SK-N-SH (cell line): ENCODE data around the gene MLST8. TPM values are rescaled to one million over a fixed set of nuclear protein-coding genes. Genes with fewer than 3 reads are reported as not detected.
A peak's percentile ranks its signal among the peaks of the same experiment; 100 is the strongest.

Experiments used
- CTCF ChIA-PET: fragments of 300-600, 350-600 bp; formaldehyde crosslinking; extraction: SDS; loops from one replicate; lab custom pipeline; 2021; lab: Yijun Ruan, JAX
- POLR2A ChIA-PET: fragments of 350-600 bp; sonication (Branson Sonifier 250); formaldehyde crosslinking; extraction: SDS; loops from one replicate; lab custom pipeline; 2020; ENCODE audit warnings: antibody characterized with exemption, inconsistent platforms; lab: Yijun Ruan, JAX
- DNase-seq: peaks from one replicate; pipeline ENCODE4 v3.0.0; 2012
- H2AFZ ChIP-seq: fragments of 200-600 bp; sonication (generic); 2 replicates; pipeline ENCODE4 v1.8.1; 2016; ENCODE audit warnings: antibody characterized with exemption, mild to moderate bottlenecking, low read depth
- H3F3A ChIP-seq: fragments of 200-600 bp; sonication (generic); replicated peaks from 2 replicates; pipeline ENCODE3; 2016; ENCODE audit warnings: antibody characterized with exemption, mild to moderate bottlenecking; ENCODE audit not compliant: insufficient read depth
- H3K27ac ChIP-seq, 2 experiments: fragments of 200-500 bp in 1 of 2; fragments of 200-600 bp in 1 of 2; sonication (Bioruptor generic) in 1 of 2; sonication (generic), shearing (Covaris generic) in 1 of 2; 2 replicates each; pipeline versions ENCODE4 v1.5.1 to v1.6.1; 2014 to 2016; ENCODE audit warnings: low read depth in 2 of 2, inconsistent platforms in 1 of 2, low read length in 1 of 2, mild to moderate bottlenecking in 1 of 2, mixed read lengths in 1 of 2
- H3K27me3 ChIP-seq: fragments of 200-600 bp; sonication (generic), shearing (Covaris generic); 2 replicates; pipeline ENCODE4 v1.6.1; 2016; ENCODE audit warnings: mixed run types; ENCODE audit not compliant: insufficient read depth
- H3K36me3 ChIP-seq, 2 experiments: fragments of 200-500 bp in 1 of 2; fragments of 200-600 bp in 1 of 2; sonication (Bioruptor generic) in 1 of 2; sonication (generic) in 1 of 2; replicated peaks in 1 of 2; 2 replicates each; pipeline versions ENCODE3 to v1.5.1; 2014 to 2016; ENCODE audit warnings: low read length in 1 of 2, mild to moderate bottlenecking in 1 of 2; ENCODE audit not compliant: insufficient read depth in 2 of 2, control insufficient read depth in 1 of 2
- H3K4me1 ChIP-seq, 2 experiments: fragments of 200-500 bp in 1 of 2; fragments of 200-600 bp in 1 of 2; sonication (Bioruptor generic) in 1 of 2; sonication (generic), shearing (Covaris generic) in 1 of 2; 2 replicates each; pipeline versions ENCODE4 v1.5.1 to v1.6.1; 2014 to 2016; ENCODE audit warnings: low read depth in 1 of 2, low read length in 1 of 2, mixed run types in 1 of 2; ENCODE audit not compliant: insufficient read depth in 2 of 2, control insufficient read depth in 1 of 2
- H3K4me2 ChIP-seq: fragments of 200-600 bp; sonication (generic), shearing (Covaris generic); 2 replicates; pipeline ENCODE4 v1.6.1; 2017; ENCODE audit warnings: mixed run types
- H3K4me3 ChIP-seq, 2 experiments: fragments of 200-500 bp in 1 of 2; fragments of 200-600 bp in 1 of 2; sonication (Bioruptor generic) in 1 of 2; sonication (generic), shearing (Covaris generic) in 1 of 2; 2 replicates each; pipeline versions ENCODE4 v1.5.1 to v1.8.1; 2014 to 2016; ENCODE audit warnings: low read depth in 2 of 2, inconsistent platforms in 1 of 2, low read length in 1 of 2, mild to moderate bottlenecking in 1 of 2, mixed read lengths in 1 of 2, moderate library complexity in 1 of 2
- H3K79me2 ChIP-seq: fragments of 200-600 bp; sonication (generic); 2 replicates; pipeline ENCODE4 v1.8.1; 2017; ENCODE audit warnings: mild to moderate bottlenecking; ENCODE audit not compliant: insufficient read depth
- H3K9ac ChIP-seq: fragments of 200-600 bp; sonication (generic); 2 replicates; pipeline ENCODE4 v1.6.1; 2017; ENCODE audit warnings: mixed run types
- H3K9me2 ChIP-seq: fragments of 200-600 bp; sonication (generic); 2 replicates; pipeline ENCODE4 v1.6.1; 2017; ENCODE audit warnings: mixed run types
- H3K9me3 ChIP-seq: fragments of 200-600 bp; sonication (generic); 2 replicates; pipeline ENCODE4 v1.6.1; 2017; ENCODE audit warnings: mixed run types, mild to moderate bottlenecking, moderate library complexity
- H4K20me1 ChIP-seq: fragments of 200-600 bp; sonication (generic); 2 replicates; pipeline ENCODE4 v1.6.1; 2017; ENCODE audit warnings: mild to moderate bottlenecking, mixed run types; ENCODE audit not compliant: insufficient read depth
- ELF1 ChIP-seq: IDR thresholded peaks from 2 replicates; pipeline ENCODE4 v1.4.0; 2012
- FOXJ3 ChIP-seq: sonication (generic); formaldehyde crosslinking; IDR thresholded peaks from 2 replicates; pipeline ENCODE4 v1.5.1; 2020; ENCODE audit warnings: mild to moderate bottlenecking, missing genetic modification reagents
- GABPA ChIP-seq: IDR thresholded peaks from 2 replicates; pipeline ENCODE4 v1.4.0; 2012; ENCODE audit warnings: low read depth, mild to moderate bottlenecking
- JUND ChIP-seq: IDR thresholded peaks from 2 replicates; pipeline ENCODE4 v1.4.0; 2012
- MXI1 ChIP-seq: IDR thresholded peaks from 2 replicates; pipeline ENCODE4 v1.6.1; 2012; ENCODE audit warnings: mild to moderate bottlenecking, low read depth, low read length, improper control_type of control experiment
- POLR2AphosphoS5 ChIP-seq: IDR thresholded peaks from 2 replicates; pipeline ENCODE4 v1.6.1; 2012; ENCODE audit warnings: low read depth, low read length
- RFX5 ChIP-seq: IDR thresholded peaks from 2 replicates; pipeline ENCODE4 v1.6.1; 2012; ENCODE audit warnings: mild to moderate bottlenecking, improper control_type of control experiment, low read length
- RXRA ChIP-seq: IDR thresholded peaks from 2 replicates; pipeline ENCODE4 v1.4.0; 2012; ENCODE audit warnings: low read depth, mild to moderate bottlenecking, borderline replicate concordance
- TAF1 ChIP-seq: IDR thresholded peaks from 2 replicates; pipeline ENCODE4 v1.6.1; 2012; ENCODE audit warnings: low read depth, mild to moderate bottlenecking, low read length, moderate library complexity, borderline replicate concordance
- USF2 ChIP-seq: fragments of 150-350 bp; IDR thresholded peaks from 2 replicates; pipeline ENCODE4 v1.6.1; 2017; ENCODE audit warnings: antibody characterized with exemption, low read length, low read depth, borderline replicate concordance
- WGBS: methylation state at CpG from one replicate; pipeline ENCODE4 v1.1.6; 2017; ENCODE audit warnings: low lambda C conversion rate; 5-methylcytosine and 5-hydroxymethylcytosine counted together
- polyA plus RNA-seq, 3 experiments: library from polyadenylated mRNA; depleted of rRNA; stranded (reverse); fragments of >200 nt; gene quantifications; 2 replicates each; pipeline ENCODE4 v1.2.3, GENCODE V29; 2012
- TF ChIP-seq, protein P1 (sequence below): fragments of 150-350 bp; IDR thresholded peaks from 2 replicates; pipeline ENCODE4 v1.6.1; 2016; ENCODE audit warnings: mild to moderate bottlenecking, low read depth, low read length

MLST8 gene
- polyA plus RNA-seq, 1 of the 3 experiments (the other 2 are of a cell fraction), result 85.4 TPM

- TF ChIP-seq USF2 (no peak), ELF1 (no peak), GABPA (no peak), JUND (no peak)
- TF ChIP-seq, protein P1, sequence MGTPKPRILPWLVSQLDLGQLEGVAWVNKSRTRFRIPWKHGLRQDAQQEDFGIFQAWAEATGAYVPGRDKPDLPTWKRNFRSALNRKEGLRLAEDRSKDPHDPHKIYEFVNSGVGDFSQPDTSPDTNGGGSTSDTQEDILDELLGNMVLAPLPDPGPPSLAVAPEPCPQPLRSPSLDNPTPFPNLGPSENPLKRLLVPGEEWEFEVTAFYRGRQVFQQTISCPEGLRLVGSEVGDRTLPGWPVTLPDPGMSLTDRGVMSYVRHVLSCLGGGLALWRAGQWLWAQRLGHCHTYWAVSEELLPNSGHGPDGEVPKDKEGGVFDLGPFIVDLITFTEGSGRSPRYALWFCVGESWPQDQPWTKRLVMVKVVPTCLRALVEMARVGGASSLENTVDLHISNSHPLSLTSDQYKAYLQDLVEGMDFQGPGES, result no peak
Observed at GRCh38 chr16:2237102-2237482, 31.8 kb downstream of the MLST8 start (continued).

DNA sequence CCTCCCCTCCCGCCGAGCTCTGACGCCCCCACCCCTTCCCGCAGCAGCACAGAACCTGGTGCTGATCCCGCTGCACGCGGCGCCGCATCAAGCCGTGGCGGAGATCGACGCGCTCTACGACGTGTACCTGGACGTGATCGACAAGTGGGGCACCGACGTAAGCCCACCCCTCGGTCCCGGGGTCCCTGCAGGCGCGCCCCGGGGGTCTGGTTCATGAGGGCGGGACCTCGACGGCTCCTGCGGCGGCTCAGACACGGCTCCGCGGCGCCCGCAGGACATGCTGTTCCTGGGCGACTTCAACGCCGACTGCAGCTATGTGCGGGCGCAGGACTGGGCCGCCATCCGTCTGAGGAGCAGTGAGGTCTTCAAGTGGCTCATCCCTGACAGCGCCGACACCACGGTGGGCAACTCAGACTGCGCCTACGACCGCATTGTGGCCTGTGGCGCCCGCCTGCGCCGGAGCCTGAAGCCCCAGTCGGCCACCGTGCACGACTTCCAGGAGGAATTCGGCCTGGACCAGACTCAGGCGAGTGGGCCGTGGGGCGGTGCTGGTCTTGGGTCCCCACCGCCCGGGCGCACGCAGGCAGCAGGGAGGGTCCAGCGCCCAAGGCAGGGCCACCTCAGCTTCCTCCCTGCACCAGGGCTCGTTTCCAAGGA is 32.4 kb downstream of the MLST8 start:
- H3K36me3 ChIP-seq, result peaks cover 5 to 39% of the 10 kb centered on the region in 2 experiments
- no peaks in the 10 kb centered on the region for H3K9me3 ChIP-seq
- no peak overlapping the region for H3K4me3 ChIP-seq
- no peaks in the 10 kb centered on the region for H3K9me2 ChIP-seq
- WGBS, result 93% methylated on average over 39 of the region's 65 CpGs
- H4K20me1 ChIP-seq, result no peaks in the 10 kb centered on the region
- no peaks in the 10 kb centered on the region for H3K79me2 ChIP-seq
- no peak for TF ChIP-seq JUND
- no peak for TF ChIP-seq RFX5
- TF ChIP-seq, protein P1, result no peak
- no peak for TF ChIP-seq MXI1
- no peak for TF ChIP-seq TAF1
- TF ChIP-seq FOXJ3, result no peak
- no peak for TF ChIP-seq POLR2AphosphoS5
- no peak for TF ChIP-seq RXRA
- H3K4me2 ChIP-seq, result no peak overlapping the region
- no peak overlapping the region for H3K27ac ChIP-seq
- peaks cover 0 to 3% of the 10 kb centered on the region in 2 experiments; a peak in 1 of 4 replicates for H3K4me1 ChIP-seq
- DNase-seq, result peak; percentile 38
- POLR2A ChIA-PET, result interaction anchor here (1.9 kb wide), 1 partner anchor 14 kb away, joined by 5 read pairs; the partner anchor contains the start of gene ECI1
- peaks cover 10% of the 10 kb centered on the region for H3F3A ChIP-seq
- H3K27me3 ChIP-seq, result no peaks in the 10 kb centered on the region
- CTCF ChIA-PET, result no interaction called here
- no peak overlapping the region for H2AFZ ChIP-seq
- H3K9ac ChIP-seq, result no peak overlapping the region
